ENCODE measurements around the gene CHRM2. TPM values are rescaled to one million over a fixed set of nuclear protein-coding genes. Genes with fewer than 3 reads are reported as not detected.

CHRM2 gene
- total RNA-seq, 1 experiment from 2014 or later: not detected

DNA sequence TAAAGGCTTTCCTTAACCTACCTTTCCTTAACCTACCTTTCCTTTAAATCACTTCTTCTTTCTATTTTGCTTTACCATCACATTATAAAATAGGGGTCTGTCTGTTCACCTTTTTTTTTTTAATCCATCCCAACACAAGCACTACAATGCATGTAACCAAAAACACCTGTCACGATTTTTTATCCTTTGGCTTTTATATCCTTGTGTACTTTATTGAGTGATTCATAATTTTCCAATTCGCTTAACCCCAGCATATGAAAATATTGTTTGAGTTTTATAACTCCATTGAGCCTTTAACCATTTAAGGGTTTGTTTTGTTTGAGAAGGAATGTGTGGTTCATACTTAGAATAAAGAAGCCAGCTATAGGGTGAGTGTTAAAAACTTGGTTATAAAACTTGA lies 132.2 kb downstream of the CHRM2 start:
- no peak for TF ChIP-seq TCF7L2 (IDR thresholded peaks at IDR 0.05; ENCODE audit: borderline replicate concordance, extremely low read depth, insufficient read depth, insufficient read length)
- TF ChIP-seq SRF (IDR thresholded peaks at IDR 0.05; ENCODE audit: low read depth): no peak
- TF ChIP-seq JUND (IDR thresholded peaks at IDR 0.05): no peak
- no peak for TF ChIP-seq EZH2phosphoT487 (IDR thresholded peaks at IDR 0.05; ENCODE audit: borderline replicate concordance)
- no peak for TF ChIP-seq ZNF274 (IDR thresholded peaks at IDR 0.05; ENCODE audit: low read depth, low read length)
- no peak for TF ChIP-seq EZH2 (IDR thresholded peaks at IDR 0.05)
- TF ChIP-seq POLR2AphosphoS5 (IDR thresholded peaks at IDR 0.05; ENCODE audit: low read depth, low read length): no peak
- no peak for TF ChIP-seq EGR1 (IDR thresholded peaks at IDR 0.05; ENCODE audit: low read depth)
- no peak for TF ChIP-seq RAD21 (IDR thresholded peaks at IDR 0.05; ENCODE audit: low read depth)
- TF ChIP-seq SP1 (IDR thresholded peaks at IDR 0.05; ENCODE audit: low read depth): no peak
- no peak for TF ChIP-seq CTCF (IDR thresholded peaks at IDR 0.05 in 2 of 3, conservative IDR thresholded peaks at IDR 0.05 in 1 of 3; ENCODE audit: borderline replicate concordance in 1 of 3, insufficient read depth in 1 of 3, low read depth in 2 of 3, low read length in 2 of 3)
- TF ChIP-seq ATF3 (IDR thresholded peaks at IDR 0.05): no peak
- no peak for TF ChIP-seq POLR2A (IDR thresholded peaks at IDR 0.05; ENCODE audit: borderline replicate concordance, extremely low read depth, insufficient read depth, insufficient read length)
- no peak for TF ChIP-seq SIN3A (IDR thresholded peaks at IDR 0.05; ENCODE audit: low read depth)
- no peak for TF ChIP-seq CEBPB (IDR thresholded peaks at IDR 0.05; ENCODE audit: low read depth)
- TF ChIP-seq, protein P1, sequence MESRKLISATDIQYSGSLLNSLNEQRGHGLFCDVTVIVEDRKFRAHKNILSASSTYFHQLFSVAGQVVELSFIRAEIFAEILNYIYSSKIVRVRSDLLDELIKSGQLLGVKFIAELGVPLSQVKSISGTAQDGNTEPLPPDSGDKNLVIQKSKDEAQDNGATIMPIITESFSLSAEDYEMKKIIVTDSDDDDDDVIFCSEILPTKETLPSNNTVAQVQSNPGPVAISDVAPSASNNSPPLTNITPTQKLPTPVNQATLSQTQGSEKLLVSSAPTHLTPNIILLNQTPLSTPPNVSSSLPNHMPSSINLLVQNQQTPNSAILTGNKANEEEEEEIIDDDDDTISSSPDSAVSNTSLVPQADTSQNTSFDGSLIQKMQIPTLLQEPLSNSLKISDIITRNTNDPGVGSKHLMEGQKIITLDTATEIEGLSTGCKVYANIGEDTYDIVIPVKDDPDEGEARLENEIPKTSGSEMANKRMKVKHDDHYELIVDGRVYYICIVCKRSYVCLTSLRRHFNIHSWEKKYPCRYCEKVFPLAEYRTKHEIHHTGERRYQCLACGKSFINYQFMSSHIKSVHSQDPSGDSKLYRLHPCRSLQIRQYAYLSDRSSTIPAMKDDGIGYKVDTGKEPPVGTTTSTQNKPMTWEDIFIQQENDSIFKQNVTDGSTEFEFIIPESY (IDR thresholded peaks at IDR 0.05; ENCODE audit: extremely low read depth, insufficient replicate concordance, low read length): no peak
- no peak for TF ChIP-seq ZFX (IDR thresholded peaks at IDR 0.05)
- no peak for TF ChIP-seq FOSL1 (IDR thresholded peaks at IDR 0.05; ENCODE audit: low read depth)
- no peak for TF ChIP-seq CBX3 (IDR thresholded peaks at IDR 0.05; ENCODE audit: low read depth)
- Histone ChIP-seq H3K4me2 (ENCODE audit: low read length) (no peak overlapping the region), H3K4me3 (replicated peaks in 1 of 2; ENCODE audit: low read depth in 1 of 2, low read length in 2 of 2) (no peak overlapping the region), H3K27me3 (ENCODE audit: insufficient read depth, low read length) (no peaks in the 10 kb centered on the region), H4K20me1 (ENCODE audit: insufficient read depth) (no peaks in the 10 kb centered on the region), H3K9me2 (ENCODE audit: insufficient read depth) (no peaks in the 10 kb centered on the region), H3K79me2 (ENCODE audit: insufficient read depth, low read length) (no peaks in the 10 kb centered on the region), H3K36me3 (ENCODE audit: control insufficient read depth in 1 of 2, insufficient read depth in 2 of 2, low read length in 2 of 2) (no peaks in the 10 kb centered on the region), H3K9me3 (ENCODE audit: control insufficient read depth in 1 of 2, insufficient read depth in 1 of 2, low read depth in 1 of 2, low read length in 2 of 2) (peaks cover under 1 to 7% of the 10 kb centered on the region in 2 experiments; a peak in 2 of 4 replicates), H3K4me1 (ENCODE audit: control insufficient read depth in 1 of 2, insufficient read depth in 2 of 2, low read length in 2 of 2) (no peaks in the 10 kb centered on the region), H3K27ac (ENCODE audit: low read depth, low read length) (no peak overlapping the region), H2AFZ (ENCODE audit: low read depth, low read length, poor library complexity, severe bottlenecking) (no peak overlapping the region), H3K9ac (ENCODE audit: low read length) (no peak overlapping the region)
- no peak for DNase-seq (ENCODE audit: low read depth, low spot score)
- ChIA-PET POLR2A (no interaction called here), CTCF (no interaction called here), RAD21 (ENCODE audit: low non-redundant PET in 1 of 2, low total read pairs in 2 of 2, uncharacterized antibody in 2 of 2, unreplicated experiment in 2 of 2) (no interaction called here)
- no TSS peak for BruUV-seq (replicated peaks)
- ATAC-seq: no peak
- intact Hi-C loops (cut with micrococcal nuclease): no loop called here
